Activated CD4-positive, CD25-positive, alpha-beta regulatory T cell treated with anti-CD3 and anti-CD28 coated beads, Interleukin-2, amount 50 U/mL, for 72 hours (primary cell): ENCODE data around the gene PSTPIP1.

ENCODE experiments used
- DNase-seq: peaks from one replicate; pipeline ENCODE4 v3.0.0; 2021

Gene PSTPIP1

GRCh38 chr15:77046704-77047412 lies 51.9 kb downstream of the PSTPIP1 start:
- no peak for DNase-seq

- DNase-seq = no peak
These were observed 53.4 kb downstream of the PSTPIP1 start for GRCh38 chr15:77048135-77048876.

- DNase-seq = no peak
These were observed 57.6 kb downstream of the PSTPIP1 start for GRCh38 chr15:77052556-77052955.

- no peak for DNase-seq
These were observed 58.8 kb downstream of the PSTPIP1 start for GRCh38 chr15:77053709-77054108.

- no peak for DNase-seq
These were observed 62.1 kb downstream of the PSTPIP1 start for GRCh38 chr15:77057072-77057471.

GRCh38 chr15:77057685-77058084 lies 62.8 kb downstream of the PSTPIP1 start:
- DNase-seq = no peak

GRCh38 chr15:77058468-77058867 lies 63.5 kb downstream of the PSTPIP1 start:
- DNase-seq = no peak

DNA sequence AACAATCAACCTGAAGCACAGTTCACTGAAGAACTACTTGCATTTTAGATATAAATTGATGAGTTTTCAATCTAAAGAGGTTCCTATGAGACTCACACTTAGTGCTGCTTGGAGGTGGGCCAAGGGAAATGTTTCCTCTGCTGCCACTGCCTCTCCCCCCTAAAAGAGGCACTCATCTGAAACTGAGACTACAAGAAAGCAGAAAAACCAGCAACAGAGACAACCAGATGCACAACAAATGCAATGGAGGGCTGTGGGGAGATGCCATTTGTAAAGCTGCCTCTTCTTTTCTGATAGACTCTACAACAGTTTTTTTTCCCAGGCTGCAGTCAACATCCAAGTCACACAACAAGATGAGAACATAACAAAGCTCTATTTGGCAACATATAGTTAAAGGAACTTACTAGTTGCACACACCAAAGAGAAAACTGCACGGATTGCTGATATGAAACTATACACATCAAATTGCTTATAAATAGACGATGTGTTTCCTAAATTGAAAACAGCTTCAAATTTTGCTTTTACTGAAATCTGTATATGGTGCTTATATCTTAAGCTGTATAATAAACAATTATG lies 64.9 kb downstream of the PSTPIP1 start:
- DNase-seq = no peak

GRCh38 chr15:77060546-77060945 lies 65.6 kb downstream of the PSTPIP1 start:
- DNase-seq = no peak

DNA sequence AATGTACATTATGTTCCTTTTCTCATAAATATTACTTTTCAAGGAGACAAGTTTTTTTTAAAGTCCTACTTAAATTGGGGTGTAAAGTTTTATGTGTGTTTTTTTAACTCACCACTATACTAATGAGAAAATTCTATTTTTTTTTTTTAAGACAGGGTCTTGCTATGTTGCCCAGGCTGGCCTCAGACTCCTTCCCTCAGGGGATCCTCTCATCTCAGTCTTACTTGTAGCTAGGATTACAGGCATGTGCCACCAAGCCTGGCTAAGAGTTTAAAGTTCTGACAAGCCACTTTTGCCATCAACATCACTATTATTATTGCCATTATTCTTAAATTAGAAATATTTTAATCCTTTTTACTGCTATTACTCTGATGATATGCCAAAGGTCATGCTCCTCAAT lies 68.3 kb downstream of the PSTPIP1 start:
- DNase-seq = no peak

DNA sequence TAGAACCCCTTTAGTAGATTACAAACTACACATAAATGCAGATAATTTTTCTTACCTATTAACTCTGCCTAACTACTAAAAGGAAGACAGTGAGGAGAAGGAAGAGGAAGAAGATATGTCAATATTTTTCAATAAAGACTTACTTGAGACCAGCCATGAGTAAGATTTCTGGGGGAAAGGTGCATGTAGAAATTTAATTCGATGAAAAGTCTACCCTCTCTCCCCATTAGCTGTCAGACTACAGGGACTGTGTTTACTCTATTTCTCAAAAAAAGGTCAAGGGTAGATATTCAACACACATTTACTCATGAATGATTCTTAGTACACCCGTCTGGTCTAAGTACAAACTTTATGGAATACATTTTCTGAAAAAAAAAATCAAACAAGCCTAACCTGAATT lies 69.1 kb downstream of the PSTPIP1 start:
- DNase-seq = no peak

GRCh38 chr15:77064539-77065308 lies 69.8 kb downstream of the PSTPIP1 start:
- no peak for DNase-seq

DNA sequence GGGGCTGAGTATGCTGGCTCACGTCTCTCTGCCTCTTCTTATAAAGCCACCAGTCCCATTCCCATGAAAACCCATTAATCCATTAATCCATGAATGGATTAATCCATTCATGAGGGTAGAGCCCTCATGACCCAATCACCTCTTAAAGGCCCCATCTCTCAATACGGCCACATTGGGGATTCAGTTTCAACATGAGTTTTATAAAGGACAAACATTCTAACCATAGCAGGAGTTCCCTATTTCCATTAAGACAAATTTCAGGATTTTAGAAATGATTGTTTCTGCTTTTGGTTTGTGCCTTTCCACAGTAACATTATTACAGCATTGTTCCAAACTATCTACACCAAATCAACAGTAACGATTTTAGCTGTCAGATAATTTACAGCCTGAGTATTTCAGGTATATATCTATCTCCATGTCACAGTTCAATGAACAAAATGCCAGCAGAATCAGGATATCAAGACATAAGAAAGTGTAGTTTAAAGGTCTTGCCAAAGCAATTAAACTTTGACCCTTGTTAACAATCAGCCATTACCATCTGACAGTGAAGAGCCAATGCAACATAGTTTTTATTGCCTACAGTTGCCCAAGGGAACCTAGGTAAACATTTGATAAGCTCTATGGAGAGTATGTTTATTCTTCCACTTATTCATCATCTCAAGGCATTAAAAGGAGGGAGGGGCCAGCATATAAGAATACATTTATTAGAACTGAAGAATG lies 72.2 kb downstream of the PSTPIP1 start:
- no peak for DNase-seq

DNA sequence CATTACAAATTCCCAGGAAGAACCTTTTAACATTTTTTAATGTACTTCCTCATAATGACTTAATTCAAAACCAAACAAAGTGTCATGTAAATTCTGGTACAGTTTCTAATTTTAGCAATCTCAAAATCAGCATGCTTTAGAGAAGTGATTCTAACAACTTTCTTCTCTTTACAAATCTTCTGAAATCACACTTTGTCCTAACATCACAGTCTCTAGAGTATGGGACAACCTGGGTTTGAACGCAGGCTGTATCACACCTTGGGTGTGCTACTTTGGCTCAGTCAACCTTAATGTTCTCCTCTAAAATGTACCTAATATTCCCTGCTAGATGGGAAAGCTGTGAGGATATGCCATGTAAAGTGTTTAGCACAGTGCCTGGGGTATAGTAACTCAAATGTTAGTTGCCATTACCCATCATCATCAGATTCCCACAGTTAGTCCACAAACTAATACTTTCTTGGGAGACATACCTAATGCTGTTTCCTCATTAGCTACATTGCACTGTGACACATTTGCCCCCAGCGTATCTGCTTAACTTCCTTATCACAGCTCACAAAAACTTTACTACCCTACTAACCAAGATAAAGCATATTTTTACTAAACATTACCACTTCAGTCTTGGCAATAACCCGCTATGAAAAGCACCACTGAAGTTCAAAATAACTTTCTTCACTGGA lies 72.9 kb downstream of the PSTPIP1 start:
- DNase-seq = no peak

DNA sequence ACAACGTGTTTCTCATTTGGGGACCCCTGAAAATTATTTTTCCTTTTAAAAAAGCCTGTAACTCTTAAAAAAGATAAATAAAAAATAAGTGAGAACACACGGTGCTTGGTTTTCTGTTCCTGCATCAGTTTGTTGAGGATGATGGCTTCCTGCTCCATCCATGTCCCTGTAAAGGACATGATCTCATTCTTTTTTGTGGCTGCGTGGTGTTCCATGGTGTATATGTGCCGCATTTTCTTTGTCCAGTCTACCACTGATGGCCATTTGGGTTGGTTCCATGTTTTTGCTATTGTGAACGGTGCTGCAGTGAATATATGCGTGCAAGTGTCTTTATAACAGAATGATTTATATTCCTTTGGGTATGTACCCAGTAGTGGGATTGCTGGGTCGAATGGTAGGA lies 73.7 kb downstream of the PSTPIP1 start:
- DNase-seq = no peak

DNA sequence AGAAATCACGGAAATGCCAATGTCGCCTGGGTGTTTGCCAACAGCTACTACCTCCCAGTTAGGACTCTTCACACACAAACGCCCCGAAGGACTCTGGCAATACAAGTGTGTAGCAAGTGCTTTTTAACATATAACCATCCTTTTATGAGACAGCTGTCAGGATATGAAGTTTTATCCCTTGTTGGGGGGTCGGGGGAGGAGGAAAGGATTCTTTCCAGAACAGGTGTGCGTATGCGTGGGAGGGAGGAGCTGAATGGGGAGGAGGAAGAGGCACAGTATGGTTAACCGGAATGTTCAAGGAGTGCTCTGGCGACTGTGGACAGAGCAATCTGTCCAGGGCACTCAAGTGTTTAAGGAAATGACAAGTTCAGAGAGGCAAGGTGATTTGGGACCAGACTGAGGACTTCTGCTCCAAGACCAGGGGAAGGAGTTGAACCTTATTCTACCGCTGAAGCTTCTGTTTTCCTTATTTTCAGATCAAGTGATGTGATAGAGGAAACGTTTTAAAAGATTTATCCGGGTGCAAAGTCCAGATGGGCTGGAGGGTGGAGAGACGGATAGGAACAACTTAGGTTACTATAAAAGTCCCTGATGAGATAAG lies 74.7 kb downstream of the PSTPIP1 start:
- DNase-seq = no peak

- no peak for DNase-seq
These were observed 75.2 kb downstream of the PSTPIP1 start for GRCh38 chr15:77070180-77070494.

DNA sequence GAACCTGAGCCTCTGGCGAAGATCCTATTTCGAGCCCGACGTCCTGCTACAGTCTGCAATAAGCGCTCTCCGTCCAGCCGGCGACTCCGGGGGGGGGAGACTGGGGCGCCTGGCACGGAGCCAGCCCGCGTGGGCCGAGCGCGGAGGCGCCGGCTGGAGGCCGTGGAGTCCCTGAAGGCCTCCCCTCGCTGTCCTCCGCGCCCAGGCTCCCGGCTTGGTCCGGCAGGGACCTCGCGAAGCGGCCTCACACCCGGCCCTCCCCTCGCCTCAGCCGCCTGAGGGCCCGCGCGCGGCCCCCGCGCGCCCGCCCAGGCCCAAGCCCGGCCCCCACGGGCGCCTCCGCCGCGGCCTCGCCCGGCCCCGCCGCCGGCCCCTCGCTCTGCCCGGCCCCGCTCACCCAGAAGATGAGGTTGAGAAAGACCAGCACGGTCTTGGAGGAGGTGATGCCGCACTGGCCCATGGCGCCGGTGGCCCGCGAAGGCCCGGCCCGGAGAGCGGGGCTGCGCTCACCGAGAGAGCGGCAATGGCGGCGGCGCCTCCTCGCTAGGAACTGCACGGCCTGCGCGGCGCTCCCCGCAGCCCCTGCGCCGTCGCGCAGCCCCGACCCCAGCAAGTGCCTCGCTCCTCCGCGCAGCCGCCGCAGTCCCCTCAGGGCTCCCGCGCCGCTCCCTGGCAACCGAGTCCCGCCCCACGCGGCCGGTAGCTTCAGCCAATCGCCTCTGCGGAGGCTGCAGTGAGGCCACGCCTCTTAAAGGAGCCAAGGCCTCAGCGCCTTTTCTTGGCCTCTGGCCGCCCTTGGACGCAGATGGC lies 75.8 kb downstream of the PSTPIP1 start, which contains the start of gene TSPAN3:
Gene TSPAN3 (minus strand): TSS at position 615 of the 810 bp plus-strand sequence. CDS start 155 bp downstream, at position 460.
- peak; percentile 92 for DNase-seq

GRCh38 chr15:77071305-77072223 lies 76.6 kb downstream of the PSTPIP1 start:
- no peak for DNase-seq

DNA sequence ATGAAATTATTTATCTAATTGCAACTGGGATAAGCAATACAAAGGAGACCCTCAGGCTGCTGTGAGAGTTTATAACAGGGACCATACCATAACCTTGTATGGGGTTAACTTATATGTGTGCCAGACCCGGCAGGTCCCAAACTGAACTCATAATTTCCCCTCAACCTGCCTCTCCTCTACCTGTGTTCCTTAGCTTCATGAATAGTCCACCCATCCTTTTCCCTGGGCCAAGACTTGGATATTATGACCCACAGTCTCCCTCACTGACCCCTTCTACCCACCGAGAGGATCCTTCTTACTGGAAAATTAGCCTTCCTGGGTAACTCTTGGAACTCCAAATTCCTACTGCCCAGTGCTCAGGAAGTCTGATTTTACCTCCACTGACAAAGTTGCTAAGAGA lies 79.4 kb downstream of the PSTPIP1 start:
- DNase-seq = no peak
